ENCODE results near the gene SPRN.

The SPRN gene

DNA sequence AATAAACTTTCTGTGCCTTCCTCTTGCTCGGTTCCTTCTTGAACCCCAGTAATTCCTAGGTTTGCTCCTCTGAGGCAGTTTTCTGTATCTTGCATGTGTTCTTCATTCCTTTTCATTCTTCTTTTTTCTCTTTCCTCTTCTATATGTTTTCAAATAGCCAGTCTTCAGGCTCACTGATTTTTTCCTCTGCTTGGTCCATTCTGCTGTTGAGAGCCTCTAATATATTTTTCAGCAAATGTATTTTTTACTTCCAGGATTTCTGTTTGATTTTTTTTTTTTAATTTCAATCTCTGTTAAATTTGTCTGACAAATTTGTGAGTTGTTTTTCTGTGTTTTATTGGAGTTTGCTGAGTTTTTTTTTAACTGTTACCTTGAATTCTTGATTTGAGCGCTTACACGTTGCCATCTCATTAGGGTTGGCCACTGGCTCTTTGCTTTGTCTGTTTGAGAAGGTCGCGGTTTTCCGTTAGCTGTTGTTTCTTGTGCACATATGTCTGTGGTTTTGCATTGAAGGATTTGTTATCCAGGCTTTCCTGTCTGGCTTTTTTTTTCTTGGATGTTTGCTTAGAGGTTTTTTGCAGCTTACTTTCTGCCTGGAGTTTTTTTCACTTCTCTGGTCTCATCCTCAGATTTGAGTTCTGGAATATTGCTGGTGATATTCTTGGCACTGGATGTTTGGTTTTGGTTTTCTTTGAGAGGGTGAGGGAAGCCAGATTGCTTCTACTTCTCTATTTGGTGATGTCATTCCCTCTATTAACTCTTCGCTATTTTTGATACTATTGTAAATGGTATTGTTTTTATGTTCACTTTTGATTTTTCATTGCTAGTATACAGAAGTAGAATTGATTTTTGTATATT lies 12.7 kb downstream of the SPRN start:
- FAIRE-seq (no peak), DNase-seq (ENCODE audit: low spot score) (no peak)

DNA sequence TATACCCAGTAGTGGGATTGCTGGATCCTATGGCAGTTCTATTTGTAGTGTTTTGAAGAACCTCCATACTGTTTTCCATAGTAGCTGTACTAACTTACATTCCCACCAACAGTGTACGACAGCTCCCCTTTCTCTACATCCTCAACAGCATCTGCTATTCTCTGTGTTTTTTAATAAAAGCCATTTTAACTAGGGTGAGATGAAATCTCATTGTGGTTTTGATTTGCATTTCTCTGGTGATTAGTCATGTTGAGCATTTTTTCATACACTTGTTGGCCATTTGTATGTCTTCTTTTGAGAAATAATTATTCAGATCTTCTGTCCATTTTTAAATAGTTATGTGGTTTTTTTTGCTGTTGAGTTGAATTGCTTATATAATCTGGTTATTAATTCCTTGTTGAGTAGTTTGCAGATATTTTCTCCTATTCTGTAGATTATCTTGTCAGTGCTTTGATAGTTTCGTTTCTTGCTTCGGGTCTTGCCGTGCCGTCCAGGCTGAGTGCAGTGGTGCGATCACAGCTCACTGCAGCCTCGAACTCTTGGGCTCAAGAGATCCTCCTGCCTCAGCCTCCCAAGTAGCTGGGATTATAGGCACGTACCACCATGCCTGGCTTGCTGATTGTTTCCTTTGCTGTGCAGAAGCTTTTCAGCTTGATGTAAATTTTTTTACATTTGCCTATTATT lies 18.4 kb downstream of the SPRN start:
- DNase-seq (ENCODE audit: low spot score) (no peak), FAIRE-seq (no peak)

DNA sequence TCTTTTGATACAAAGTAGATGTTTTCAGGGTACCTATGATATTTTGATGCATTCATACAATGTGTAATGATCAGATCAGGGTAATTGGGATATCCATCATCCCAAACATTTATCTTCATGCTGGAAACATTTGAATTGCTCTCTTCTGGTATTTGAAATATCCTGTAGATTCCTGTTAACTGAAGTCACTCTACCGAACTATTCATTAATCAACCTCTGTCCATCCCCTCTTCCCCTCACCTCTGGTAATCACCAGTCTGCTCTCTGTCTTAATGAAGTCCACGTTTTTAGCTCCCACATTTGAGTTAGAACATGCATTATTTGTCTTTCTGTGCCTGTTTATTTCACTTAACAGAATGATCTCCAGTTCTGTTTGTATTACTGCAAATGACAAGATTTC lies 19.2 kb downstream of the SPRN start:
- no peak for FAIRE-seq
- DNase-seq (ENCODE audit: low spot score), result no peak

DNA sequence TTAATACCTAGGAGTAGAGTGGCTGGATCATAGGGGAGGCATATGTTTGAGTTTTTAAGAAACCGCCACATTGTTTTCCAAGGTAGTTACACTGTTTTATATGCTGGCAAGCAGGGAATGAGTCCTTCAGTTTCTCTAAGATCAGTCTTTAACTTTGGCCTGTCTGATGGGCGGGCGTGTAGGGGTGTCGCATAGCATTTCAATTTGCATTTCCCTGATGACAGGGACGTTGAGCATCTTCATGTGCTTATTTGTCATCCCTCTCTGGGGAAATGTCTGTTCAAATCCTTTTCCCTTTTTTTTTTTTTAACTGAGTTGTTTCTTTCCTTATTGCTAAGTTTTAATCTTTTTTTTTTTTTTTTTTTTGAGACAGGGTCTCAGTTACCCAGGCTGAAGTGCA lies 20.6 kb downstream of the SPRN start:
- no peak for DNase-seq (ENCODE audit: low spot score)

DNA sequence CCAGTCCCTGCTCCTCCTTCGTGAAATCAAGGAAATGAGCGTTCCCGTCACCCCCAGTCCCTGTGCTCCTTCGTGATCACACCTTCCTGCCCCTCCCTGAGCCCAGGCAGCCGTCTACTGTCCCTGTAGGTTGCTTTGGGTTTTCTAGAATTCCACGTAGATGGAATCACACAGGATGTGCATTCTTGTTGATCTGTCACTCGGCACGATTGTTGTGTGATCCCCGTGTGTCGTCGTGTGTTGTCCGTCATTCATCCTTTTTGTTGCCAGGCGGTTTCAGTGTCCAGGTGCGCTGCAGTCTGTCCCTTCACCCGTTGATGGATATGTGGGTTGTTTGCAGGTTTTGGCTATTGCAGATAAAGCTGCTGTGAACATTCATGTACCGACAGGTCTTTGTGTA lies 21.1 kb downstream of the SPRN start:
- DNase-seq (ENCODE audit: low spot score), result no peak
- FAIRE-seq, result no peak

More for the DNA sequence above, 20.6 kb downstream of the SPRN start:
- FAIRE-seq, result no peak

DNA sequence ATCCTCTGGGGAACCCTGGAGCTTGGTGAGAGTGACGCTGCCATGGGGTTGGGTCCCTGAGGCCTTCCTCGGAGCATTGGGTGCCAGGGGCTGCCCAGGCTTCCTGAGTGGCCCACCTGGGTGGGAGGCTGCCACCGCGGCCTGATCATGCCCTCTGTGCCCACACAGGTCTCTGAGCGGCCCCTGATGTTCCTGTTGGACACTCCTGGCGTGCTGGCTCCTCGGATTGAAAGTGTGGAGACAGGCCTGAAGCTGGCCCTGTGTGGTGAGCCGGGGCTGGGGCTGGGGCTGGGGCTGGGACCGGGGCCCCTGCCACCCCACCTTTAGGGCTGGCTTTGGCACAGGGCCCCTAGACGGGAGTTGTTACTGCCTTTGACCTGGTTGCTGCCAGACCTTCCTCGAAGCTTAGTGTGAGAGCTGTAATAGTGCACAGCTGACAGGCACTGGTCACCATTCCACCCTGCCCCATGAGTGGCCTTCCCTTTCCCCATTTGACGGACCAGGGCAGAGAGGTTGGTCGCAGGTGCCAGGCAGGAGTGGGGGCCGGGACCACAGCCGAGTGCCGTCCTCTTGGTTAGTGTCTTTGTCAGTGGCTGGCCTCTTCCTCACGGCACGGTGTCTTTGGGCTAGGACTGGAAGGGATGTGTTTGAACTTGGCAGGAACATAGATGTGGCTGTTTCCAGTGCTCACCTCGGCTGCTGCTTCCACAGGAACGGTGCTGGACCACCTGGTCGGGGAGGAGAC lies 22.3 kb downstream of the SPRN start:
- DNase-seq (ENCODE audit: low spot score) (no peak), FAIRE-seq (no peak)

DNA sequence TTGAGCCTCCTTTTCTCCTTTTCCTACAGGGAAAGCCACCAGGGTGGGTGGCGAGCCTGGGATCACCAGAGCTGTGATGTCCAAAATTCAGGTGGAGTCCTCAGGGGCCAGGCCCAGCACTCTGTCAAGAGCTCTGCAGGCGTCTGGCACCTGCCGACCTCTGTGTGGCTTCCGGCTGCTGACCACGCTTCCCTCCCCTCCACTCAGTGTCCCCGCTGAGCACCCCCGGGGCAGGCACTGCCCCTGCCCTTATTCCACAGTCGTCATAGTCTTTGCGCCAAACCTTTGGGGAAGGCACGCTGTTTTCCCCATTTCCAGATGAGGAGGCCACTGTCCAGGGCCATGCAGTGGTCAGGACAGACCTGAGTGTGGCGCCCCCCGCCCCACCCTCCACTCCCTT lies 22.9 kb downstream of the SPRN start:
- FAIRE-seq (no peak), DNase-seq (ENCODE audit: low spot score) (no peak)

DNA sequence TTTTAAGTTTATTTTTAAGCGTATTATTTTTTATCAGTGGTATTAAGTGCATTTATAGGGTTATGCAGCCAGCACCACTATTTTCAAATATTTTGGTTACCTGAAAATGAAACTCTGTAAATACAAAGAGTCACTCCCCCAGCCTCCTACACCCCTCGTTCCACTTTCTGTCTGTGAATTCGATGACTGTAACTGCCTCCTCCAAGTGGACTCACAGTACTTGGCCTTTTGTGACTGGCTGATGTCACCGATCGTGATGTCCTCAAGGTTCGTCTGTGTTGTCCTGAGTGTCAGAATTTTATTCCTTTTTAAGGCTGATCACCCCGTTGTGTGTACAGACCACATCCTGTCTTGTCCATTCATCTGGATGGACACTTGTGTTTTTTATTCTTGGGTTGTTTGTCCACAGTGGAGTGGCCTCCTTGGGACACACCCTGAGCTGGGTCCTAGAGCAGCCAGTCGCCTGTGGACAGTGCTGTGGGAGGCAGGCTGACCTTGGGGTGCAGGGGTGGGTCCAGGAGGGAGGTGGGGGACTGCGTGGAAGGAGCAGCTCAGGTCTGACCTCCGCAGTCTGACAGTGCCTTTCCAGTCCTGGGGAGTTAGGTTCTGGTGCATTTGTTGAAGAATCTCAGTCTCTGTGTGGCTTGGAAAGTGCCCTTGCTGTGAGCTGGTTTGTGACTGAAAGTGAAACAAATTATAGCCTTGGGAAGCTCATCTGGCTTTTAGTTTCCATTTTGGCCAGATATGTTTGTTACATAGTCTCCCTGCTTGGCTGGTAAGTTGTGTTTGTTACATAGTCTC lies 23.6 kb downstream of the SPRN start:
- DNase-seq (ENCODE audit: low spot score), result no peak
- FAIRE-seq, result no peak

DNA sequence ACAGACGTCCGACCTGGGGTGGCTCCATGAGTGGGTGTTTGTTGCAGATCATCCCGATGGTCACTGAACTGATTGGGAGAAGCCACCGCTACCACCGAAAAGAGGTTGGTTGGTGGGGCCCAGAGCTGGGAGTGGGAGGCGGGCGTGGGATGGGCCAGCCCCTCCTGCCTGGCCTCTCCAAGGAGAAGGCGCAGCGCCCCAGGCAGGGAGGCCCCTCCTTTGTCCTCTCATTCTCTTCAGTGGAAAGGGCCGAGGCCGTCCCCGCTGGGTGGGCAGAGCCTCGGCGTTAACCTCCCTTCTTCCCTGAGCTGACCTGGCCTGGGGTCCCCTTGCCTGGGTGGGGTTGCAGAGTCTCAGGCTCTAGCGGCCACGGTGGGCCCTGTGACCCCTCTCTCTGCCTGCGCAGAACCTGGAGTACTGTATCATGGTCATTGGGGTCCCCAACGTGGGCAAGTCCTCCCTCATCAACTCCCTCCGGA lies 25.3 kb downstream of the SPRN start:
- DNase-seq (ENCODE audit: low spot score) (no peak), FAIRE-seq (no peak)

DNA sequence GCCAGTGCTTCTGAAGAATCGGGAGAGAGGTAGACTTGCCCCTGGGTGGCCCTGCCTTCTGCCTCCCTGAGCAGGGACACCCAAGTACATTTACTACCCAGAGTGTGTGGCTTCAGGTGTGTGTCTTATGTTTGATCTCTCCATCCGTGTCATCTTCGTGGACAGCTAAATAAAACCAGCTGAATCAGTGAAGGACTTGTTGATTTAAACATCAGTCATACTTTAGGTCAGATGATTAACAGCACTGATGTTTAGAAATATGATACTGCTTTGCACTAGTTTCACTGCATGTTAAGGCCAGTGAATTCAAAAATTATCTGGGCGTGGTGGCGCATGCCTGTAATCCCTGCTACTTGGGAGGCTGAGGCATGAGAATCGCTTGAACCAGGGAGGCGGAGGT lies 26.5 kb downstream of the SPRN start:
- no peak for FAIRE-seq

DNA sequence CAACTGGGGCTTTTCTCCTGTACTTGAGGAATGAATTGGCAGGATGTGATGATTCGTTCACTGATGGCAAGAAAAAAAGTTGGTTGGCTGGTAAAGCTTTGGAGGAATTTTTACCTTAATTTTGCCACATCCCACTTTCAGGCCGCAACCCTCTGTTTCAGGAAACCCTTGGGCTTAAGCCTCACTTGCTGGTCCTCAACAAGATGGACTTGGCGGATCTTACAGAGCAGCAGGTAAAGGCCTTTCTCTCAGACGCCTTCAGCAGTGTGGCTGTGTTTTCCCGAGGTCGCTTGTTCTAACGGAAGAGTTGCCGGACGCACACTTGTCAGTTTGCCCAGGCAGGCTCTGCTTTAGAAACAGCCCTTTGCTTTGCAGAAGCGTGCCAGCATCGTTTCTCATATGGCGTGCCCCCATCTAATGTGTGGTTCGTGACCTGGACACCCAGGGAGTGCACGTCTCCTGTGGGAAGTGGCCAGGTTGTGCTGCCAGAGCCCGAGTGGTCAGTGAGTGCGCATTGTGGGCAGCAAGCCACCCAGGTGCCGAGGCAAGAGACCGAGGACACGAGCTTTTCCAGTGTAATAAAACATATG lies 28.3 kb downstream of the SPRN start:
- no peak for DNase-seq (ENCODE audit: low spot score)
- FAIRE-seq, result no peak

More for the DNA sequence above, 26.5 kb downstream of the SPRN start:
- DNase-seq (ENCODE audit: low spot score), result no peak

DNA sequence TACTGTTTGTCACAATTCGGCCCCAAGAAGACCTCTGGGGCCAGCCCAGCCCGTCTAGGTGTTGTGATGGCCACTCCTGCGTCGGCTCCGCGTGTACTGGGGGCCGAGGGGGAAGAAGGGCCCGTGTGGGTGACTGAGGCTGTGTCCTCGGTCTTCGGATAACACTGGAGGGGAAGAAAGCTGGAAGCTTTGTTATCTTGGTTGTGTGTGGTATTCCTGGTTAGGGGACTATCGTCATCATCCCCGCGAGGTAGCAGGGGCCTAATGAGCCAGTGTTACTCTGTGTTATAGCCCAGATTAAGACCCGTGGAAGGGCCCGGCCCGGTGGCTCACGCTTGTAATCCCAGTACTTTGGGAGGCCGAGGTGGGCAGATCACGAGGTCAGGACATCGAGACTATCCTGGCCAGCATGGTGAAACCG lies 29.6 kb downstream of the SPRN start:
- DNase-seq (ENCODE audit: low spot score), result no peak
- FAIRE-seq, result no peak

DNA sequence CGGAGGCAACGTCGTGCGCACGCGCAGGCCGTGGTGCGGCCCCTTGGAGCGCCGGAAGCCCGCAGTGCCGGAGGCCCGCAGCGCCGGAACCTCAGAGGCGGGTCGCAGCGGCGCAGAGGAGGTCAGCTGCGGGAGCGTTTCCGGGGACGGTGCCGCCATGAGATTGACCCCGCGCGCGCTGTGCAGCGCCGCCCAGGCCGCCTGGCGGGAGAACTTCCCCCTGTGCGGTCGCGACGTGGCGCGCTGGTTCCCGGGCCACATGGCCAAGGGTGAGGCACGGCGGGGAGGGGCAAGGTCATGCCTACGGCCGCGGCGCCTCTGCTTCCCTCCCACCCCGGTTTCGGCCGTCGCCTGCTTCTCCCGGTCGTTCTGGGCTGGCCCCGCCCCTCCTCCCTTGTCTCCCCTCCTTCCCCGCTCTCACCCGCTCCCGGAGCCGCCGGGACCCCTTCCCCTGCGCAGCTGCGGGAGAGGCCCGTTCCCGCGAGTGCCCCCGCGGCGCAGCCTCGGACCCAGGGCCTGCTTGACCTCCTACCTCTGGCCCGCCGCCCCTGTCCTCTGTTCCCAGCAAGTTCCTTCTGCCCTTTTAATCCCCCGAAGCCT lies 30.3 kb downstream of the SPRN start, which contains the start of gene MTG1:
MTG1 (plus strand) TSS at position 94 of the 600 bp plus-strand sequence; CDS start at position 158, 64 bp downstream.
- peak; percentile 48 for FAIRE-seq

DNA sequence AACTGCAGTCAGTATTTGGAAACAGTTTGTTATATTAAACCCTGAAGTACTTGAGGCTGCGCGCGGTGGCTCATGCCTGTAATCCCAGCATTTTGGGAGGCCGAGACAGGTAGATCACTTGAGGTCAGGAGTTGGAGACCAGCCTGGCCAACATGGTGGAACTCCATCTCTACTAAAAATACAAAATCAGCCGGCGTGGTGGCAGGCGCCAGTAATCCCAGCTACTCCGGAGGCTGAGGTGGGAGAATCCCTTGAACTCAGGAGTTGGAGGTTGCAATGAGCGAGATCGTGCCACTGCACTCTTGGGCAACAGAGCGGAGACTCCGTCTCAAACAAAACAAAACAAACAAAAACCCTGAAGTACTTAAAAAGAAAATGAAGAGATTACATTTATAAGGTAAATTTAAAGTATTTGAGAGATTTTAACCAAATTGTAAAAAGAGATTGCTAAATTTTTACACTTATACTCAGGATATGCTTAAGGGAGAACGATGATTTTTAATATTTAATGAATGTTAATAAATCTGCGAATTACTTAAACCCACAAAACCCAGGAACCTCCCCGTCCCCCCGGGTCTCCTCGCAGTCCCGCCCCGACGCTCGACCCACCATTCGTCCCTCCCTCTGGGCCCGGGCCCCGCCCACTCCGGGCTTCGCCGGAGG lies 30.9 kb downstream of the SPRN start:
- FAIRE-seq, result no peak
- DNase-seq (ENCODE audit: low spot score), result no peak

More for the DNA sequence above, 30.3 kb downstream of the SPRN start, which contains the start of gene MTG1:
- peak; percentile 96 for DNase-seq (ENCODE audit: low spot score)

DNA sequence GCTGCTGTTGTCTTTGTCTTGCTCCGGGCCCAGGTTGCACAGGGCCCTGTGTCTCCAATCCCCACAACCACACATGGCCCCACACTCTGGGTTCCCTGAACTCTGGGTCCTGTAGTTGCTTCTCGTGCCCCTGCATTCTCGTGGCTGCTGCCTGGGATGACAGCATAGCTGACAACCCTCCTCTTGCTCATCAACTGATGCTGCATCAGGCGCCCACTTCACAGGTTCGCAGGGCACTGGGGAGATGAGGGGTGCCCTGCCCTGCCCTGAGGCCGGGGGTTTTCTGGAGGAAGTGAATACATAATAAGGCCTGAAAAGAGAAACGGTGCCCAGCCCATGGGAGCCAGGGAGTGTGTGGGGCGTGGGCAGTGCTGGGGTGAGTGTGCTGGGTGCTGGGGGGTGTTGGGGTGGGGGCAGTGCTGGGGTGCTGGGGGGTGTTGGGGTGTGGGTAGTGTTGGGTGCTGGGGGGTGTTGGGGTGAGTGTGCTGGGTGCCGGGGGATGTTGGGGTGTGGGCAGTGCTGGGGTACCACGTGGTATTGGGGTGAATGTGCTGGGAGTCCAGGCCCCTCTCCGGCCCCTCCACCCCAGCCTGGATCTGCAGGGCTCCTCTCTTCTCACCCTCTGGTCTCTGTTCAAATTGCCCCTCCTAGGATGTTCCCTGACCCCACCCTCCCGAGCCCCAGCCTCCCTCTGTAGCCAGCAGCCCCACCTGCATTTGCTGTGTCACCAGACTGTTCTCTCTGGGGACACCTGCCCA lies 32.5 kb downstream of the SPRN start:
- FAIRE-seq, result no peak
- DNase-seq (ENCODE audit: low spot score), result no peak

DNA sequence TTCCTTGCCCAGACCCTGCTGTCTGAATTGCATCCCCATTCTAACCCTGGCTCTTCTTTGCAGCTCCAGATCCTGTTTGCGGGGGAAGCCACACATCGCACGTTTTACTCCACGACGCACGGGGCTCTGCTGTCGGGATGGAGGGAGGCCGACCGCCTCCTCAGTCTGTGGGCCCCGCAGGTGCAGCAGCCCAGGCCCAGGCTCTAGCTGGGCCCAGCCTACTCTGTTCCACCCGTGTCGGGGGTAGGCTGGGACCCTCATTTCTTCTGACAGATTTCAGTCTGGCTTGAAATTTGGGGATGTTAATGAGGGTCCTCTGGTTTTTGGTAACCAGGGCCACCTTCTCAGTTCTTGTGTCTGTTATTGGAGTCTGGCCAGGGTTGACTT lies 33.2 kb downstream of the SPRN start:
- DNase-seq (ENCODE audit: low spot score) (no peak), FAIRE-seq (no peak)

DNA sequence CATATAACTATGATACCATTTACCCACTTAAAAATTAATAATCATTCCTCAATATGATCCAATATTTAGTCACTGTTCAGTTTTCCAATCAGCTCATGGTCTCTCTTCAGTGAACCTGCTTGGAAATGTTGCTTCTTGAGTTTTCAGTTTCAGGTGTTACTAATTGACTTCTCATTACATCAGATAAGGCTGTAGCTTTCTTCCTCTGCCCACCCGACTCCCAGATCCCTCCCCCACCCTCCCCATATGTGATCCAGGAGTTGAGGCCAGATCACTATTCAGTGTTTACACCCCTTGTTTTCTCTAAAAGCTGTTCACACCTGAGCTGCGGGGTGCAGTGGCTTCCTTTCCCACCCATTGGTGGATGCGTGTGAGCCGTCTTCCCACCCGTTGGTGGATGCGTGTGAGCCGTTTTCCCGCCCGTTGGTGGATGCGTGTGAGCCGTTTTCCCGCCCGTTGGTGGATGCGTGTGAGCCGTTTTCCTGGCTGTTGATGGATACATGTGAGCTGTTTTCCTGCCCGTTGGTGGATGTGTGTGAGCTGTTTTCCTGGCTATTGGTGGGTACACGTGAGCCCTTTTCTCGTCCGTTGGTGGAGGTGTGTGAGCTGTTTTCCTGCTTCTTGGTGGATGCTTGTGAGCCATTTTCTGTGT lies 33.7 kb downstream of the SPRN start:
- FAIRE-seq (no peak), DNase-seq (ENCODE audit: low spot score) (no peak)

Measured in urothelium cell line (cell line).